Erythroblast (primary cell): ENCODE results near the gene MYO1D.

Experiments
- GATA1 ChIP-seq: IDR thresholded peaks from 2 replicates; pipeline ENCODE4 v1.6.1; 2011; ENCODE audit warnings: low read depth, mild to moderate bottlenecking, control low read depth, low read length, moderate library complexity
- POLR2A ChIP-seq: IDR thresholded peaks from 2 replicates; pipeline ENCODE4 v1.6.1; 2011; ENCODE audit warnings: mild to moderate bottlenecking, low read length

GRCh38 chr17:32819787-32820186 lies 57.1 kb downstream of the MYO1D start:
- no peak for TF ChIP-seq POLR2A
- TF ChIP-seq GATA1 = no peak
